Body of pancreas (tissue), 4 donors: Measurements from ENCODE around the gene PTPN1. TPM values are rescaled to one million over a fixed set of nuclear protein-coding genes. Genes with fewer than 3 reads are reported as not detected.

Source experiments
- ATAC-seq: fragments of 150-250 bp; one replicate; pipeline ENCODE4 v1.9.1; 2016
- DNase-seq, 4 donors: peaks; one replicate each; pipeline ENCODE4 v3.0.0-alpha.2; 2019
- H3K27ac ChIP-seq, 4 donors: fragments of 200-600 bp; sonication (generic); 1 replicate in 3 of 4; 2 replicates in 1 of 4; pipeline versions ENCODE4 v1.5.1 to v1.6.1; 2016 to 2019; ENCODE audit warnings: mild to moderate bottlenecking in 1 of 4, mixed read lengths in 1 of 4, moderate library complexity in 1 of 4
- H3K27me3 ChIP-seq, 2 donors: fragments of 200-600 bp; sonication (generic); one replicate each; pipeline ENCODE4 v1.6.0; 2016; ENCODE audit warnings: mild to moderate bottlenecking in 1 of 2
- H3K36me3 ChIP-seq, 2 donors: fragments of 200-600 bp; sonication (generic); replicated peaks in 1 of 2; 2 replicates each; pipeline ENCODE4 v1.5.1; 2016; ENCODE audit warnings: low read depth in 2 of 2; ENCODE audit not compliant: insufficient read depth in 1 of 2
- H3K4me1 ChIP-seq: fragments of 200-600 bp; sonication (generic); one replicate; pipeline ENCODE4 v1.6.0; 2016
- H3K4me3 ChIP-seq, 2 donors: fragments of 200-600 bp; sonication (generic); 1 replicate in 1 of 2; 2 replicates in 1 of 2; pipeline ENCODE4 v1.5.1; 2016 to 2019
- H3K9me3 ChIP-seq, 3 donors: fragments of 200-600 bp; sonication (generic); 1 replicate in 2 of 3; 2 replicates in 1 of 3; pipeline ENCODE4 v1.5.1; 2016
- CTCF ChIP-seq, 7 experiments: fragments of 450-650 bp in 4 of 7; fragments of 200-600 bp in 3 of 7; sonication (generic) in 3 of 7; IDR thresholded peaks; one replicate each; pipeline ENCODE4 v1.5.1; 2016 to 2019; ENCODE audit warnings: antibody characterized with exemption in 7 of 7
- POLR2A ChIP-seq, 3 donors: fragments of 450-650 bp; IDR thresholded peaks; one replicate each; pipeline ENCODE4 v1.6.1; 2016; ENCODE audit warnings: antibody characterized with exemption in 3 of 3, mild to moderate bottlenecking in 2 of 3
- WGBS, 2 donors: methylation state at CpG; one replicate each; pipeline ENCODE4 v1.1.5; 2017; 5-methylcytosine and 5-hydroxymethylcytosine counted together
- intact Hi-C: fragments of 100-400 bp; cut with DNase I; formaldehyde crosslinking; loops from one replicate; pipeline ENCODE4 v1.15.1; 2023
- total RNA-seq, 2 donors: library from RNA; depleted of rRNA; stranded (reverse); fragments of >200 nt; gene quantifications; one replicate each; pipeline ENCODE4 v1.1.0, GENCODE V29; 2016

Gene PTPN1
- total RNA-seq, 2 donors from 2014 or later = 9.1 to 10.2 TPM

GRCh38 chr20:50609438-50609989 is 99.3 kb downstream of the PTPN1 start:
- no peak overlapping the region for H3K27ac ChIP-seq
- H3K4me3 ChIP-seq = no peak overlapping the region
- intact Hi-C loops = no loop called here
- WGBS, 2 donors = 95 to 100% methylated on average over 2 to 28 of the region's 28 CpGs
- no peaks in the 10 kb centered on the region for H3K27me3 ChIP-seq
- peaks cover 5% of the 10 kb centered on the region for H3K4me1 ChIP-seq
- DNase-seq = no peak
- TF ChIP-seq POLR2A (IDR thresholded peaks at IDR 0.05) (no peak), CTCF (IDR thresholded peaks at IDR 0.05) (no peak)
- no peaks in the 10 kb centered on the region for H3K36me3 ChIP-seq
- ATAC-seq = no peak
- H3K9me3 ChIP-seq = no peaks in the 10 kb centered on the region

GRCh38 chr20:50610212-50610718 is 100.1 kb downstream of the PTPN1 start:
- intact Hi-C loops = no loop called here
- no peak for ATAC-seq
- H3K4me1 ChIP-seq = peaks cover 5% of the 10 kb centered on the region
- H3K27me3 ChIP-seq = no peaks in the 10 kb centered on the region
- no peak overlapping the region for H3K27ac ChIP-seq
- no peak for DNase-seq
- H3K36me3 ChIP-seq = no peaks in the 10 kb centered on the region
- no peak overlapping the region for H3K4me3 ChIP-seq
- no peaks in the 10 kb centered on the region for H3K9me3 ChIP-seq
- 69 to 73% methylated on average over 4 of the region's 4 CpGs for WGBS, 2 donors
- TF ChIP-seq CTCF (IDR thresholded peaks at IDR 0.05) = no peak
- no peak for TF ChIP-seq POLR2A (IDR thresholded peaks at IDR 0.05)

GRCh38 chr20:50611128-50611810 is 101.1 kb downstream of the PTPN1 start:
- no peak for DNase-seq

GRCh38 chr20:50613438-50614169 is 103.4 kb downstream of the PTPN1 start:
- DNase-seq = peak; percentile 29 to 73 (median 37)
- no peak for TF ChIP-seq POLR2A (IDR thresholded peaks at IDR 0.05)
- no peak for TF ChIP-seq CTCF (IDR thresholded peaks at IDR 0.05)
- WGBS, 2 donors = 71 to 78% methylated on average over 15 of the region's 15 CpGs
- Histone ChIP-seq H3K36me3 (no peaks in the 10 kb centered on the region), H3K27me3 (no peaks in the 10 kb centered on the region), H3K27ac (no peak overlapping the region), H3K4me3 (no peak overlapping the region), H3K4me1 (peaks cover 5% of the 10 kb centered on the region), H3K9me3 (no peaks in the 10 kb centered on the region)
- peak; percentile 58 for ATAC-seq
- intact Hi-C loops = no loop called here

More at GRCh38 chr20:50611128-50611810, 101.1 kb downstream of the PTPN1 start:
- H3K27ac ChIP-seq = no peak overlapping the region
- no peaks in the 10 kb centered on the region for H3K9me3 ChIP-seq
- no peak overlapping the region for H3K4me3 ChIP-seq
- no peak for TF ChIP-seq POLR2A (IDR thresholded peaks at IDR 0.05)
- TF ChIP-seq CTCF (IDR thresholded peaks at IDR 0.05) = no peak
- intact Hi-C loops = no loop called here
- WGBS, 2 donors = 72 to 73% methylated on average over 15 of the region's 15 CpGs
- ATAC-seq = no peak
- H3K36me3 ChIP-seq = no peaks in the 10 kb centered on the region
- peaks cover 5% of the 10 kb centered on the region for H3K4me1 ChIP-seq
- no peaks in the 10 kb centered on the region for H3K27me3 ChIP-seq
